IMR-90 (cell line): ENCODE data around the gene PIK3CB. TPM values are rescaled to one million over a fixed set of nuclear protein-coding genes. Genes with fewer than 3 reads are reported as not detected.
A peak's percentile ranks its signal among the peaks of the same experiment; 100 is the strongest.

Source experiments
- ATAC-seq: fragments of 200-7000 bp; cut with Tn5 transposase; 2 replicates; pipeline ENCODE4 v1.9.1; 2020; ENCODE audit warnings: low read depth, mild to moderate bottlenecking, moderate library complexity
- BruUV-seq: library from RNA; stranded (reverse); fragments of 400-500 nt; replicated peaks from 2 replicates; lab custom pipeline; 2021; lab: Mats Ljungman, UMichigan
- CTCF ChIA-PET: fragments of 300-600 bp; formaldehyde crosslinking; extraction: SDS; loops from one replicate; lab custom pipeline; 2021; ENCODE audit warnings: antibody characterized with exemption; lab: Yijun Ruan, JAX
- POLR2A ChIA-PET: fragments of 300-600 bp; sonication (Branson Sonifier 250); formaldehyde crosslinking; loops from one replicate; lab custom pipeline; 2022; ENCODE audit warnings: antibody characterized with exemption; ENCODE audit not compliant: unreplicated experiment; lab: Charles Lee
- DNase-seq: peaks from one replicate; pipeline ENCODE4 v3.0.0; 2013
- H2AFZ ChIP-seq: replicated peaks from 2 replicates; pipeline ENCODE3; 2013; ENCODE audit warnings: low read length, mild to moderate bottlenecking; ENCODE audit not compliant: poor library complexity
- H2AK5ac ChIP-seq: 2 replicates; pipeline ENCODE4 v1.6.1; 2013; ENCODE audit warnings: low read depth, low read length, inconsistent platforms
- H2AK9ac ChIP-seq: replicated peaks from 2 replicates; pipeline ENCODE3; 2013; ENCODE audit warnings: mild to moderate bottlenecking, low read depth, low read length, moderate library complexity; ENCODE audit not compliant: poor library complexity
- H2BK120ac ChIP-seq: 2 replicates; pipeline ENCODE4 v1.6.1; 2013; ENCODE audit warnings: low read depth, low read length, inconsistent platforms
- H2BK15ac ChIP-seq: 3 replicates; pipeline ENCODE4 v1.6.1; 2013; ENCODE audit warnings: low read depth, low read length, inconsistent platforms
- H2BK20ac ChIP-seq: 2 replicates; pipeline ENCODE4 v1.6.1; 2013; ENCODE audit warnings: low read depth, mild to moderate bottlenecking, inconsistent platforms, low read length, moderate library complexity
- H2BK5ac ChIP-seq: 2 replicates; pipeline ENCODE4 v1.6.1; 2013; ENCODE audit warnings: mild to moderate bottlenecking, low read depth, low read length, inconsistent platforms; ENCODE audit not compliant: poor library complexity, severe bottlenecking
- H3K14ac ChIP-seq: replicated peaks from 2 replicates; pipeline ENCODE4 v1.6.1; 2013; ENCODE audit warnings: low read depth, low read length, inconsistent platforms
- H3K18ac ChIP-seq: 2 replicates; pipeline ENCODE4 v1.6.1; 2013; ENCODE audit warnings: low read depth, low read length, control low read depth
- H3K23ac ChIP-seq: 2 replicates; pipeline ENCODE4 v1.6.1; 2013; ENCODE audit warnings: low read depth, low read length, inconsistent platforms
- H3K27ac ChIP-seq: 2 replicates; pipeline ENCODE4 v1.5.1; 2013; ENCODE audit warnings: mild to moderate bottlenecking, control low read depth, low read length; ENCODE audit not compliant: insufficient read depth
- H3K27me3 ChIP-seq: 2 replicates; pipeline ENCODE4 v1.6.1; 2013; ENCODE audit warnings: low read length; ENCODE audit not compliant: control insufficient read depth, insufficient read depth
- H3K36me3 ChIP-seq: 2 replicates; pipeline ENCODE4 v1.6.1; 2013; ENCODE audit warnings: low read length, mixed read lengths; ENCODE audit not compliant: control insufficient read depth, insufficient read depth
- H3K4ac ChIP-seq: 2 replicates; pipeline ENCODE4 v1.6.1; 2013; ENCODE audit warnings: low read depth, low read length, inconsistent platforms
- H3K4me1 ChIP-seq: 2 replicates; pipeline ENCODE4 v1.6.1; 2013; ENCODE audit warnings: low read length, mixed read lengths; ENCODE audit not compliant: control insufficient read depth, insufficient read depth
- H3K4me2 ChIP-seq: 2 replicates; pipeline ENCODE4 v1.6.1; 2013; ENCODE audit warnings: low read depth, mild to moderate bottlenecking, control low read depth, low read length, moderate library complexity
- H3K4me3 ChIP-seq: 2 replicates; pipeline ENCODE4 v1.5.1; 2013; ENCODE audit warnings: low read depth, mild to moderate bottlenecking, control low read depth, low read length, moderate library complexity; ENCODE audit not compliant: insufficient read depth
- H3K56ac ChIP-seq: 2 replicates; pipeline ENCODE4 v1.6.1; 2013; ENCODE audit warnings: low read length, inconsistent platforms; ENCODE audit not compliant: insufficient read depth; ENCODE audit errors: extremely low read depth
- H3K79me1 ChIP-seq, 2 experiments: 2 replicates each; pipeline ENCODE4 v1.6.1; 2013; ENCODE audit warnings: low read length in 2 of 2, inconsistent platforms in 1 of 2, low read depth in 1 of 2
- H3K9ac ChIP-seq: 2 replicates; pipeline ENCODE4 v1.6.1; 2013; ENCODE audit warnings: low read depth, low read length, control low read depth
- H3K9me1 ChIP-seq: 2 replicates; pipeline ENCODE4 v1.6.1; 2013; ENCODE audit warnings: low read length, inconsistent platforms; ENCODE audit not compliant: insufficient read depth
- H3K9me3 ChIP-seq: 2 replicates; pipeline ENCODE4 v1.6.1; 2013; ENCODE audit warnings: low read length; ENCODE audit not compliant: control insufficient read depth, insufficient read depth
- H4K20me1 ChIP-seq: 2 replicates; pipeline ENCODE4 v1.6.1; 2013; ENCODE audit warnings: low read length, inconsistent platforms; ENCODE audit not compliant: insufficient read depth
- H4K5ac ChIP-seq: 2 replicates; pipeline ENCODE4 v1.6.1; 2013; ENCODE audit warnings: mild to moderate bottlenecking, low read depth, low read length, control low read depth
- H4K8ac ChIP-seq, 2 experiments: 2 replicates each; pipeline ENCODE4 v1.6.1; 2013; ENCODE audit warnings: low read depth in 2 of 2, low read length in 2 of 2, control low read depth in 1 of 2, inconsistent platforms in 1 of 2
- H4K91ac ChIP-seq: 2 replicates; pipeline ENCODE4 v1.6.1; 2013; ENCODE audit warnings: low read depth, low read length, inconsistent platforms; ENCODE audit not compliant: insufficient read depth
- BHLHE40 ChIP-seq: fragments of 150-350 bp; IDR thresholded peaks from 2 replicates; pipeline ENCODE4 v1.6.1; 2016; ENCODE audit warnings: mild to moderate bottlenecking, low read depth, low read length
- CEBPB ChIP-seq: IDR thresholded peaks from 2 replicates; pipeline ENCODE4 v1.6.1; 2012; ENCODE audit warnings: low read depth, low read length, improper control_type of control experiment
- CTCF ChIP-seq: conservative IDR thresholded peaks from 2 replicates; pipeline ENCODE4 v1.5.1; 2012; ENCODE audit warnings: mild to moderate bottlenecking, low read depth, low read length, improper control_type of control experiment
- ELK1 ChIP-seq: fragments of 150-350 bp; IDR thresholded peaks from 2 replicates; pipeline ENCODE4 v1.6.1; 2016; ENCODE audit warnings: low read depth, mild to moderate bottlenecking, low read length, moderate library complexity, borderline replicate concordance
- FOS ChIP-seq: fragments of 150-350 bp; IDR thresholded peaks from 2 replicates; pipeline ENCODE4 v1.6.1; 2016; ENCODE audit warnings: low read depth, low read length
- MAFK ChIP-seq: IDR thresholded peaks from 2 replicates; pipeline ENCODE4 v1.6.1; 2012; ENCODE audit warnings: low read depth, low read length, improper control_type of control experiment
- MXI1 ChIP-seq: IDR thresholded peaks from 2 replicates; pipeline ENCODE4 v1.6.1; 2012; ENCODE audit warnings: low read depth, mild to moderate bottlenecking, low read length, moderate library complexity, borderline replicate concordance
- POLR2A ChIP-seq: IDR thresholded peaks from 2 replicates; pipeline ENCODE4 v1.6.1; 2012; ENCODE audit warnings: mild to moderate bottlenecking, low read depth, low read length
- RCOR1 ChIP-seq: IDR thresholded peaks from 2 replicates; pipeline ENCODE4 v1.6.1; 2012; ENCODE audit warnings: mild to moderate bottlenecking, low read length, improper control_type of control experiment; ENCODE audit not compliant: insufficient replicate concordance
- WGBS, 2 experiments: methylation state at CpG; one replicate each; pipeline versions ENCODE4 v1.1.5 to v1.1.7; 2013; ENCODE audit warnings: missing lambda C conversion rate in 2 of 2; ENCODE audit not compliant: insufficient read length in 1 of 2; ENCODE audit errors: extremely low coverage in 2 of 2; 5-methylcytosine and 5-hydroxymethylcytosine counted together
- dilution Hi-C: fragments of 300-500 bp; cut with HindIII; formaldehyde crosslinking; loops from one replicate; pipeline ENCODE4 v1.14.3; 2018; ENCODE audit warnings: low sequenced_read_pairs; ENCODE audit not compliant: unreplicated experiment
- in situ Hi-C: fragments of 300-500 bp; cut with MboI; formaldehyde crosslinking; loops from 3 replicates; pipeline ENCODE4 v1.14.3; 2019; ENCODE audit warnings: low sequenced_read_pairs, inconsistent platforms, mixed read lengths
- intact Hi-C: fragments of 100-400 bp; cut with micrococcal nuclease; formaldehyde crosslinking; loops from 2 replicates; pipeline ENCODE4 v1.10.0; 2022
- polyA plus RNA-seq, 3 experiments: library from polyadenylated mRNA; depleted of rRNA; stranded (reverse); fragments of >200 nt; gene quantifications; 2 replicates each; pipeline ENCODE4 v1.2.3, GENCODE V29; 2012; ENCODE audit warnings: low replicate concordance in 1 of 3
- total RNA-seq: library from RNA; depleted of rRNA; stranded (reverse); fragments of >200 nt; gene quantifications from 2 replicates; pipeline ENCODE4 v1.2.3, GENCODE V29; 2012

PIK3CB gene
- total and polyA plus RNA-seq, 2 of the 4 experiments (the other 2 are of a cell fraction), result 6.3 to 6.8 TPM

GRCh38 chr3:138694287-138695007 is 140.3 kb downstream of the PIK3CB start:
- POLR2A ChIA-PET, result interaction anchor here (0.6 kb wide), 1 partner anchor 218 kb away, joined by 5 read pairs; no protein-coding TSS in a partner anchor
- Histone ChIP-seq H2AK9ac (peak overlapping the region; percentile 46), H3K4me1 (peaks cover 4% of the 10 kb centered on the region), H4K91ac (no peak overlapping the region), H2BK15ac (peak overlapping the region; percentile 38; the same call in 1 of the 3 replicates), H3K9me1 (no peaks in the 10 kb centered on the region), H4K20me1 (peaks cover 3% of the 10 kb centered on the region; the same call in 1 of the 2 replicates), H2BK5ac (peak overlapping the region; percentile 82), H3K79me1 (no peaks in the 10 kb centered on the region; a peak in 1 of 4 replicates), H2AFZ (no peak overlapping the region), H4K5ac (no peak overlapping the region), H3K56ac (no peak overlapping the region), H3K27ac (peak overlapping the region; percentile 61), H3K4me3 (no peak overlapping the region), H2AK5ac (no peak overlapping the region; the same call in 1 of the 2 replicates), H3K9ac (0 out of 2 replicates have a peak overlapping the region, but pooled peaks have one; percentile 48), H3K23ac (no peak overlapping the region), H3K18ac (no peak overlapping the region), H2BK20ac (peak overlapping the region; percentile 79), H4K8ac (peak overlapping the region in 1 of 2 experiments; percentile 71; a peak in 1 of 4 replicates), H3K4ac (peak overlapping the region; percentile 73), H3K36me3 (no peaks in the 10 kb centered on the region), H3K9me3 (no peaks in the 10 kb centered on the region), H3K27me3 (no peaks in the 10 kb centered on the region), H3K14ac (no peak overlapping the region), H3K4me2 (peak overlapping the region; percentile 48), H2BK120ac (peak overlapping the region; percentile 45)
- dilution Hi-C loops (no loop called here), intact Hi-C loops (loop anchor here (1.0 to 10.0 kb wide), 5 partner anchors 8 to 630 kb away; partner anchors contain the start of genes CEP70, FAIM and PIK3CB), in situ Hi-C loops (loop anchor here (5.0 to 25.0 kb wide), 2 partner anchors 223 to 643 kb away; partner anchors contain the start of gene MRPS22)
- peak; percentile 96 for ATAC-seq
- TF ChIP-seq POLR2A (no peak), CEBPB (0 out of 2 replicates have a peak, but pooled peaks have one; percentile 0), MXI1 (no peak), RCOR1 (peak; percentile 47), ELK1 (no peak), BHLHE40 (peak; percentile 84), CTCF (no peak), MAFK (peak; percentile 33; the same call in 1 of the 2 replicates), FOS (peak; percentile 86; the same call in 1 of the 2 replicates)
- DNase-seq, result peak; percentile 99
- BruUV-seq, result no TSS peak
- CTCF ChIA-PET, result interaction anchor here (0.9 to 11.3 kb wide), 4 partner anchors 100 to 234 kb away, joined by 3 to 94 read pairs (median 6); no protein-coding TSS in a partner anchor
- WGBS, 2 experiments, result 80% methylated on average over 1 of the region's 8 CpGs; no CpG with 5 or more reads in 1 of the 2 experiments
